Large intestine (tissue), 12 donors: ENCODE results near the gene KCNG3. TPM values are rescaled to one million over a fixed set of nuclear protein-coding genes. Genes with fewer than 3 reads are reported as not detected.

ENCODE experiments used
- DNase-seq, 2 donors: peaks; one replicate each; pipeline versions ENCODE4 v3.0.0 to v3.0.0-alpha.2; 2013
- H3K27ac ChIP-seq: one replicate; pipeline ENCODE4 v1.5.1; 2013; ENCODE audit warnings: low read length
- H3K27me3 ChIP-seq: 2 replicates; pipeline ENCODE4 v1.6.1; 2013; ENCODE audit warnings: low read length; ENCODE audit not compliant: control insufficient read depth, insufficient read depth
- H3K36me3 ChIP-seq: 2 replicates; pipeline ENCODE4 v1.6.1; 2013; ENCODE audit warnings: low read length; ENCODE audit not compliant: control insufficient read depth, insufficient read depth
- H3K4me1 ChIP-seq: one replicate; pipeline ENCODE4 v1.6.1; 2013; ENCODE audit warnings: low read length; ENCODE audit not compliant: control insufficient read depth, insufficient read depth
- H3K4me3 ChIP-seq: one replicate; pipeline ENCODE4 v1.5.1; 2013; ENCODE audit warnings: low read length
- H3K9me3 ChIP-seq: one replicate; pipeline ENCODE4 v1.6.1; 2013; ENCODE audit warnings: mild to moderate bottlenecking, low read depth, low read length, moderate library complexity; ENCODE audit not compliant: control insufficient read depth
- WGBS: methylation state at CpG from one replicate; pipeline ENCODE4 v1.1.5; 2013; ENCODE audit warnings: low lambda C conversion rate; ENCODE audit not compliant: insufficient coverage; 5-methylcytosine and 5-hydroxymethylcytosine counted together
- long read RNA-seq, 11 donors: transcript quantifications; one replicate each; lab custom pipeline, GENCODE V29; 2026
- polyA plus RNA-seq: library from polyadenylated mRNA; unstranded; fragments of 120-200 nt; gene quantifications from one replicate; pipeline ENCODE4 v1.2.1, GENCODE V29; 2013

The KCNG3 gene, protein sequence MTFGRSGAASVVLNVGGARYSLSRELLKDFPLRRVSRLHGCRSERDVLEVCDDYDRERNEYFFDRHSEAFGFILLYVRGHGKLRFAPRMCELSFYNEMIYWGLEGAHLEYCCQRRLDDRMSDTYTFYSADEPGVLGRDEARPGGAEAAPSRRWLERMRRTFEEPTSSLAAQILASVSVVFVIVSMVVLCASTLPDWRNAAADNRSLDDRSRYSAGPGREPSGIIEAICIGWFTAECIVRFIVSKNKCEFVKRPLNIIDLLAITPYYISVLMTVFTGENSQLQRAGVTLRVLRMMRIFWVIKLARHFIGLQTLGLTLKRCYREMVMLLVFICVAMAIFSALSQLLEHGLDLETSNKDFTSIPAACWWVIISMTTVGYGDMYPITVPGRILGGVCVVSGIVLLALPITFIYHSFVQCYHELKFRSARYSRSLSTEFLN
- polyA plus RNA-seq = 0.21 TPM
- long read RNA-seq, donor 1 = 0 reads
- long read RNA-seq, donor 2 = 0 reads
- long read RNA-seq, donor 3 = 0 reads
- long read RNA-seq, donor 4 = 0 reads
- long read RNA-seq, donor 5, partial matches to known transcripts = 0 of 6 reads
- long read RNA-seq, donor 5, other reads (novel, unspliced or antisense) = 6 of 6 reads
- long read RNA-seq, donor 6 = 0 reads
- long read RNA-seq, donor 7 = 0 reads
- long read RNA-seq, donor 8 = 0 reads
- long read RNA-seq, donor 9 = 0 reads
- long read RNA-seq, donor 10 = 0 reads
- long read RNA-seq, donor 11 = 0 reads

DNA sequence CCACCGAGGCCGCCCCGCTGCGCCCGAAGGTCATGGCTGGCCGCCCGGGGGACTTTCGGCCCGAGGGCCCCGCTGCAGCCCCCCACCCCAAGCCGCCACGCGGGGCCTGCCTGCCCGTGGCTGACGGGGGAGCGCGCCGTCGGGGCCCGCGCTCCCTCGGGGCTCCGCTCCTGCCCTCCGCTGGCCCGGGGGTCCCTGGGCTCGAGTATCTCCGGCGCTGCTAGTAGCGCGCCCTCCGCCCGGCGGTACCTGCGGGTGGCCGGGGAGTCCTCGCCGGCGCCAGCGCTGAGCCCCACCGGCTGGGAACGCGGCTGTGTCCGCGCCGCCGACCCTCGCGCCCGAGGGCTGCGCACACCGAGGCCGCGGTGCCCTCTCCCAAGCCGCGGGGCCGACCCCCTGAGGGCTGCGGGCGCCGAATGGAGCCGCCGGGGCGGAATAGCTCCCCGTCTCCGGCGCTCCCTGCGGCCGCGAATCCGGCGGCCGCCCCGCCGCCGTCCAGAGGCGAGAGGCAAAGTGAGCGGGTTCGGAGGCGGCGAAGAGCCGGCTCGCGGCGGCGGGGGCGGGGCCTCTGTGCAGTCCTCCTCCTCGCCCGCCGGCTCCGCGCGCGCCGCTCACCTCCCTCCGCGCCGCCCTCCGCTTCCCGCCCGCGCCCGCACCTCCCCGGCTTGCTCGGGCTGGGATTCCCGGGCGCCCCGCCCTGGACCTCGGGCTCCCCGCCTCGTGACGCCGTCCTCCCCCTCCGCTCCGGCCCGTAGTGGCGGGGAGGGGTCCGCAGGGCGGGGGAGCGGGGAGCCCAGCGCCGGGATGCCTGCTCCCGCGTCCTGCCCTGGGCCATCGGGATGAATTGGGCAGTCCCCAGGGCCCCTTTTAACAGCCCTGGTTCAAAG lies at the start of gene KCNG3:
TSS of gene KCNG3 (minus strand) at position 515 of the 887 bp plus-strand sequence. CDS start at position 34, 481 bp downstream.
- Histone ChIP-seq H3K36me3 (no peaks in the 10 kb centered on the region), H3K4me1 (no peaks in the 10 kb centered on the region), H3K27ac (peak within 1 kb of the TSS; percentile 13), H3K4me3 (peak within 1 kb of the TSS; percentile 50), H3K27me3 (peaks cover 33% of the 10 kb centered on the region), H3K9me3 (peaks cover 8% of the 10 kb centered on the region)
- peak; percentile 45 to 71 for DNase-seq
- 0% methylated on average over 2 of the region's 123 CpGs for WGBS

DNA sequence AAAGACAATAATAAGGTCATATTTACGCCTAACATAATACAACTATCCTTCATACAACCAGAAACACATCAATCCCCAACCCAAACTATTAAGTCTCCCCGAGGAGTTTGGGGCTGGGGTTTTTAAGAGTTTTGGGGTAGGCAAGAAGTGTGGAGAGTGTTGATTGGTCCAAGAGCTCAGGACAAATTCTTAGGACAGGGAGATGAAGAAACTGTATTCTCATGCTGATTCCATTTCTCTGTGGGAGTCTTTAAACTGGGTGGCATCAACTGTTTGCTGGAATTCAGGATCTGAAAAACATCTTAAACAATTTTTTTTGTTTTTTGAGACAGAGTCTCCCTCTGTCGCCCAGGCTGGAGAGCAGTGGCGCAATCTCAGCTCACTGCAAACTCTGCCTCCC lies 49.1 kb upstream of the KCNG3 start:
- no peak overlapping the region for H3K4me3 ChIP-seq
- no peaks in the 10 kb centered on the region for H3K36me3 ChIP-seq
- no peaks in the 10 kb centered on the region for H3K4me1 ChIP-seq
- no peak for DNase-seq
- no peaks in the 10 kb centered on the region for H3K9me3 ChIP-seq
- no peaks in the 10 kb centered on the region for H3K27me3 ChIP-seq
- no CpG with 5 or more reads among the region's 4 CpGs for WGBS
- no peak overlapping the region for H3K27ac ChIP-seq

DNA sequence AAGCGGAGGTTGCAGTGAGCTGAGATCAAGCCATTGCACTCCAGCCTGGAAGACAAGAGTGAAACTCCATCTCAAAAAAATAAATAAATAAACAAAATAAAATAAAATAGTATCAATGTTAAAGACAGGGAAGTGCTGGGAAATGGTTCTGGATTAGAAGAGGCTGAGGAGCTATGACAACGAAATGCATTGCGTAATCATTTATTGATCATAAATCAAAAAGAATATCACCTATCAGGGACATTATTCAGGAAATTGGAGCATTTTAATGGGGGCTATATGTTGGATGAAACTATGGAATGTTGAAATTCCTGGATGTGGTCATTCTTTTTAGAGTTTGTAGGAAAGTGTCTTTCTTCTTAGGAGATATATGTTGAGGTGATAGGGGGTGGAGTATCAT lies 43.7 kb upstream of the KCNG3 start:
- no peaks in the 10 kb centered on the region for H3K36me3 ChIP-seq
- H3K27ac ChIP-seq = no peak overlapping the region
- DNase-seq = no peak
- H3K4me1 ChIP-seq = no peaks in the 10 kb centered on the region
- 93% methylated on average over 2 of the region's 3 CpGs for WGBS
- no peaks in the 10 kb centered on the region for H3K27me3 ChIP-seq
- no peaks in the 10 kb centered on the region for H3K9me3 ChIP-seq
- H3K4me3 ChIP-seq = no peak overlapping the region

DNA sequence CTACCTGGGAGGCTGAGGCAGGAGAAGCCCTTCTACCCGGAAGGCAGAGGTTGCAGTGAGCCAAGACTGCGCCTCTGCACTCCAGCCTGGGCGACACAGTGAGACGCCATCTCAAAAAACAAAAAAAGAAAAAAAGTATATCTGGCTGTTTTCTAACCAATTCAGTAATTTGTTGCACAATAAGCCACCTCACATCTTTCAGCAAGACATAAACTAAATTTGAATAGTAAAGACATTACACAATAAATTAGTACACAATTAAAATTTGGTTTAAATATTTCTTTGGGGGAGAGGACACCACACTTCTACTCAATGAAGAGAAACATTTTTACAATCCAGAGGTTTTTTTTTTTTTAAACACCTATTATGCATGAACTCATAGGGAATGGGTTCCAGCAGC lies 38.6 kb upstream of the KCNG3 start:
- H3K27me3 ChIP-seq = no peaks in the 10 kb centered on the region
- no peak overlapping the region for H3K4me3 ChIP-seq
- H3K36me3 ChIP-seq = no peaks in the 10 kb centered on the region
- no peak overlapping the region for H3K27ac ChIP-seq
- no peak for DNase-seq
- WGBS = no CpG with 5 or more reads among the region's 4 CpGs
- no peaks in the 10 kb centered on the region for H3K4me1 ChIP-seq
- no peaks in the 10 kb centered on the region for H3K9me3 ChIP-seq

DNA sequence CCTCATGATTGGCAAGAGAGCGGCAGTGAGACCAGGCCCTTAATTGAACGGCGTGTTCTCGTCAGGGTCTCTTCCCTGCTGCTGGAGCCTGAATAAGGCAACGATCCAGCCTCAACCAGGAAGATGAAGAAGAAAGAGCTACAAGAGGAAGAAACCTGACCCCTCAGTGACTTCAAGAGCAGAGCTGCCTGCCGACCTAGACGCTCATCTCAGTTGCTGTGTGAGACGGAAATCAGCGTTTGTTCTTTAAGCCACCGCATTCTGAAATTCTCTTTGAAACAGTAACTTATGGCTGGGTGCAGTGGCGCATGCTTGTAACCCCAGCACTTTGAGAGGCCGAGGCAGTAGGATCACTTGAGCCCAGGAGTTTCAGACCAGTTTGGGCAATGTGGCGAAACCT lies 29.6 kb upstream of the KCNG3 start:
- no peak overlapping the region for H3K4me3 ChIP-seq
- no peaks in the 10 kb centered on the region for H3K36me3 ChIP-seq
- no peak overlapping the region for H3K27ac ChIP-seq
- H3K4me1 ChIP-seq = no peaks in the 10 kb centered on the region
- H3K9me3 ChIP-seq = no peaks in the 10 kb centered on the region
- no CpG with 5 or more reads among the region's 13 CpGs for WGBS
- no peaks in the 10 kb centered on the region for H3K27me3 ChIP-seq
- DNase-seq = no peak

DNA sequence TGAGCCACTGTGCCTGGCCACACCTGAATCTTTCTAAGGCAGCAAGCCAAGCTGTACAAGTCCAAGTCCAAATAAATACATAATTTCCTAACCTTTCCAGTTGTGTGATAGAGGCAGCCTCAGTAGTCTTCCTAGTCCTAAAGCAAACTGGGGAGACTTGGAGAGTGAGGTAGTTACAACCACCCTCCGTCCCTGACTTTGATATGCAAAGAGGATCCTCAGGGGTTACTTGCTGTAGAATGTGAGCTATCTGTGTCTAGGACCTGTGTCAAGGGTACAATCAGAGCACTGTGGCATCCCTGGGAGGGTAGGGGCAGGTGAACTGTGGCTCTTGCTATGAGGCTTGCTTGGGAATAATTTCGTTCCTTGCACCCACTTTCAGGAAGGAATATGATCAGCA lies 28.3 kb upstream of the KCNG3 start:
- no peak overlapping the region for H3K4me3 ChIP-seq
- no peak overlapping the region for H3K27ac ChIP-seq
- no peaks in the 10 kb centered on the region for H3K4me1 ChIP-seq
- no CpG with 5 or more reads among the region's 2 CpGs for WGBS
- no peak for DNase-seq
- H3K36me3 ChIP-seq = no peaks in the 10 kb centered on the region
- H3K9me3 ChIP-seq = no peaks in the 10 kb centered on the region
- no peaks in the 10 kb centered on the region for H3K27me3 ChIP-seq

DNA sequence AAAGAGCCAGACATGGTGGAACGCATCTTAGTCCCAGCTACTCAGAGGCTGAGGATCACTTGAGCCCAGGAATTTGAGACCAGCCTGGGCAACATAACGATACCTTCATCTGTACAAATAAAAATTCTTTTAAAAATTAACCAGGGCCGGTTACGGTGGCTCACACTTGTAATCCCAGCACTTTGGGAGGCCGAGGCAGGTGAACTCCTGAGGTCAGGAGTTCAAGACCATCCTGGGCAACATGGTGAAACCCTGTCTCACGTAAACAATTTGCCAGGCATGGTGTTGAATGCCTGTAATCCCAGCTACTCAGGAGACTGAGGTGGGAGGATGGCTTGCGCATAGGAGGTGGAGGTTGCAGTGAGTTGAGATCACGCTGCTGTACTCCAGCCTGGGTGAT lies 25.8 kb upstream of the KCNG3 start:
- H3K4me1 ChIP-seq = no peaks in the 10 kb centered on the region
- H3K4me3 ChIP-seq = no peak overlapping the region
- WGBS = 71% methylated on average over 1 of the region's 8 CpGs
- H3K36me3 ChIP-seq = no peaks in the 10 kb centered on the region
- H3K9me3 ChIP-seq = no peaks in the 10 kb centered on the region
- no peak overlapping the region for H3K27ac ChIP-seq
- H3K27me3 ChIP-seq = no peaks in the 10 kb centered on the region
- no peak for DNase-seq

DNA sequence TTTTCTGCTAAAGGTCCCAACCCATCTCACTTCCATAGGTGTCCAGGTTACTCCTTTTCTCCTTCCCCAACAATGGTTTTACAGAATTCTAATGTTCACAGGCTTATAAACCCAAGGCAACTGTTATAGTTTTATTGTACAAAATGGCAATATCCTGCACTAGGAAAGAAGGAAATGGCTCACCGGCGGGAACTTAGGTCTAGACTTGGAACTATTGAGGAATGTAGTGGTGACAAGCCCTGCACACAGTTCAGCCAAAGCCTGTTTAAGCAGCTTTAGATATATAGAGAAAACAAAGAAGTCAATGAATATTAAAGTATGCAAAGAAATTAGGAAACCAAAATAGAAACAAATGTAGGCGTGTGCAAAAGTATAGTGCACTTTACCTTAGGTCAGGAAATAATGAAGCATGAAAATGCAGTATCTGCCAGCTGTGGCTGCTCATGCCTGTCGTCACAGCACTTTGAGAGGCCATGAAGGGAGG lies 22.7 kb upstream of the KCNG3 start:
- 100% methylated on average over 2 of the region's 4 CpGs for WGBS
- Histone ChIP-seq H3K9me3 (no peaks in the 10 kb centered on the region), H3K4me1 (no peaks in the 10 kb centered on the region), H3K27me3 (no peaks in the 10 kb centered on the region), H3K4me3 (no peak overlapping the region), H3K27ac (no peak overlapping the region), H3K36me3 (no peaks in the 10 kb centered on the region)
- DNase-seq = no peak

DNA sequence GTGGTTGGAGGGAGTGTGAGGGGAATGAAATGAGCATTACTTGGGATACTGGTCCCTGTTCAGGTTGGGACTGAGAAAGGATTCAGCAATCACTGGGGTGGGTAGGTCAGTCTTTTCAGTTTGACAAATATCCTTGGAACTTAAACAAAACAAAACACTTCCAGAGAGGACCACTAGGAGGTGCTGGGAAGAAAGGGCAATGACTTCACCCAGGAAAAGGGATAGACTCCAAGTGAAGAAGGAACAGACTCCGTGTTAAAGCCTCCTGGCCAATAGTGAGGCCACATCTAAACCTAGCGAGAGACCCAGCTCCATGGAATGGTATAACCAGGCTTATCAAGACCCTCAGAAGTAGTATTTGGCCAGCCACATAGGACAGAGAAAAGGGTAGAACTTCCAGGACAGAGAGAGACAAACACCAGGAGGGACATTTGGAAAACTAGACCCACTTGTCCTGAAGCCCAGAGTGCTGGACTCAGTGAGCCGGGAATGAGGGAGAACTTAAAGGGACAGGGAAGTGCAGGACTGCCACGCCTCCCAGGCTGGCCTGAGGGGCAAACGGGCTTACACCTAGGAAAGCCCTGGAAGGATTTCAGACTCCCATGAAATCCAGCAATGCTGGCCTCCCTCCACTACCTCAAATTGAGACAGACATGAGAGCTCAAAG lies 19.6 kb upstream of the KCNG3 start:
- Histone ChIP-seq H3K36me3 (no peaks in the 10 kb centered on the region), H3K4me3 (no peak overlapping the region), H3K27me3 (no peaks in the 10 kb centered on the region), H3K4me1 (no peaks in the 10 kb centered on the region), H3K9me3 (no peaks in the 10 kb centered on the region), H3K27ac (no peak overlapping the region)
- WGBS = 100% methylated on average over 1 of the region's 5 CpGs
- DNase-seq = peak; percentile 39 to 55
